MM.1S (cell line): ENCODE results near the gene SCUBE3.

Experiments
- CTCF ChIP-seq: fragments of 300-600 bp; sonication (generic); IDR thresholded peaks from 2 replicates; pipeline ENCODE4 v1.5.1; 2016; ENCODE audit warnings: antibody characterized with exemption, low read length, mixed read lengths
- EZH2 ChIP-seq: fragments of 300-600 bp; sonication (generic); optimal IDR thresholded peaks from 2 replicates; pipeline ENCODE3; 2017; ENCODE audit warnings: low read depth, mild to moderate bottlenecking, antibody characterized with exemption, low read length, mixed read lengths
- EZH2phosphoT487 ChIP-seq: fragments of 300-600 bp; sonication (generic); IDR thresholded peaks from 2 replicates; pipeline ENCODE4 v1.6.1; 2018; ENCODE audit warnings: antibody characterized with exemption, low read length

GRCh38 chr6:35272005-35272404 is 58.2 kb downstream of the SCUBE3 start:
- TF ChIP-seq CTCF (no peak), EZH2phosphoT487 (no peak), EZH2 (no peak)
